ENCODE measurements around the gene ETFA. TPM values are rescaled to one million over a fixed set of nuclear protein-coding genes. Genes with fewer than 3 reads are reported as not detected.

ETFA gene
- total RNA-seq, 2 donors from 2014 or later: 68.6 to 82.8 TPM

DNA sequence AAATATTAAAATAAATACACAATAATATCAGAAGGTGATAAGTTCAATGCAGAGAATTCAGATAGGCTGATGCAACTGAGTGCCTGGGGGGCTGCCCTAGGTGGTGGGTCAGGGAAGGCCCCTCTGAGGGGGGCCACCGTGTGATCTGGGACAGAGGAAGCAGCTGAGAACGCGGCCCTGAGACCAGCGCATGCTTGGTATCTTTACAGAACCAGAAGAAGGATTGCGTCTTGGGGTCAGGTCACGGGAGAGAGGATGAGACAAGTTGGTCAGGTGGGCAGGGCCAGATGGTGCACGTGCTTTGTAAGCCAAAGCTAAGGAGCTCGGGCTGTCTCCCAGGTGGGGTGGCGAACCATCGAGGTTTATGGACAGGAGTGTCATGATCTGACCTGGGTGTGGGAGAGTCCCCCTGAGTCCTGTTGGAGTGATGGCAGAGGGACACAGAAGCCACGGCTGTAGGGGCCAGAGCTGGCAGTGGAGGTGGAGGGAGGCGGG is 121.2 kb downstream of the ETFA start:
- TF ChIP-seq, protein P1, sequence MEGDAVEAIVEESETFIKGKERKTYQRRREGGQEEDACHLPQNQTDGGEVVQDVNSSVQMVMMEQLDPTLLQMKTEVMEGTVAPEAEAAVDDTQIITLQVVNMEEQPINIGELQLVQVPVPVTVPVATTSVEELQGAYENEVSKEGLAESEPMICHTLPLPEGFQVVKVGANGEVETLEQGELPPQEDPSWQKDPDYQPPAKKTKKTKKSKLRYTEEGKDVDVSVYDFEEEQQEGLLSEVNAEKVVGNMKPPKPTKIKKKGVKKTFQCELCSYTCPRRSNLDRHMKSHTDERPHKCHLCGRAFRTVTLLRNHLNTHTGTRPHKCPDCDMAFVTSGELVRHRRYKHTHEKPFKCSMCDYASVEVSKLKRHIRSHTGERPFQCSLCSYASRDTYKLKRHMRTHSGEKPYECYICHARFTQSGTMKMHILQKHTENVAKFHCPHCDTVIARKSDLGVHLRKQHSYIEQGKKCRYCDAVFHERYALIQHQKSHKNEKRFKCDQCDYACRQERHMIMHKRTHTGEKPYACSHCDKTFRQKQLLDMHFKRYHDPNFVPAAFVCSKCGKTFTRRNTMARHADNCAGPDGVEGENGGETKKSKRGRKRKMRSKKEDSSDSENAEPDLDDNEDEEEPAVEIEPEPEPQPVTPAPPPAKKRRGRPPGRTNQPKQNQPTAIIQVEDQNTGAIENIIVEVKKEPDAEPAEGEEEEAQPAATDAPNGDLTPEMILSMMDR (IDR thresholded peaks at IDR 0.05): no peak
- no peak for TF ChIP-seq POLR2AphosphoS5 (IDR thresholded peaks at IDR 0.05)
- TF ChIP-seq POLR2A (IDR thresholded peaks at IDR 0.05): no peak
- H3K27me3 ChIP-seq (replicated peaks; ENCODE audit: insufficient read depth): no peaks in the 10 kb centered on the region

DNA sequence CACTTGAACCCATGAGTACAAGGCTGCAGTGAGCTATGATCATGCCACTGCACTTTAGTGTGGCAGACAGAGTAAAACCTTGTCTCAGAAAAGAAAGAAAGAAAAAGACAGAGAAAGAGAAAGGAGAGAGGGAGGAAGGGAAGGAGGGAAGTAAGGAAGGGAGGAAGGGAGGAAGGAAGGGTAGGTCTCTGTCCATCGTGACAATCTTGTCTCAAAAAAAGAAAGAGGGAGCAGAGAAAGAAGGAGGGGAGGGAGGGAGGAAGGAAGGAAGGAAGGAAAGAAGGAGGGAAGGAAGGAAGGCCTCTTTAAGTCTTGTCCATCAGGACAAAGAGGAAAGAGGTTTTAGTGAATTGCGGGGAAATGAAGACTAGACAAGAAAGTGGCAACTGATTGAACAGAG is 122.2 kb downstream of the ETFA start:
- Histone ChIP-seq H3K27ac (no peak overlapping the region), H3K27me3 (replicated peaks; ENCODE audit: insufficient read depth) (no peaks in the 10 kb centered on the region), H3K4me3 (no peak overlapping the region), H3K36me3 (no peaks in the 10 kb centered on the region), H3K4me1 (replicated peaks) (no peaks in the 10 kb centered on the region), H3K9me3 (no peaks in the 10 kb centered on the region)
- WGBS: 83% methylated on average over 2 of the region's 2 CpGs
- TF ChIP-seq, protein P1 (IDR thresholded peaks at IDR 0.05): no peak
- no peak for TF ChIP-seq POLR2AphosphoS5 (IDR thresholded peaks at IDR 0.05)
- no peak for TF ChIP-seq POLR2A (IDR thresholded peaks at IDR 0.05)
- intact Hi-C loops (cut with DNase I): no loop called here
- DNase-seq (ENCODE audit: low spot score): no peak

More for the DNA sequence above, 121.2 kb downstream of the ETFA start:
- no peaks in the 10 kb centered on the region for H3K9me3 ChIP-seq
- H3K4me3 ChIP-seq: no peak overlapping the region
- WGBS: 37% methylated on average over 12 of the region's 12 CpGs
- H3K4me1 ChIP-seq (replicated peaks): no peaks in the 10 kb centered on the region
- H3K36me3 ChIP-seq: no peaks in the 10 kb centered on the region
- no peak for DNase-seq (ENCODE audit: low spot score)
- intact Hi-C loops (cut with DNase I): loop anchor here (5.0 to 10.0 kb wide), 2 partner anchors 125 to 652 kb away; partner anchors contain the start of gene ETFA
- H3K27ac ChIP-seq: no peak overlapping the region

- Histone ChIP-seq H3K4me1 (replicated peaks) (no peaks in the 10 kb centered on the region), H3K27ac (no peak overlapping the region), H3K36me3 (no peaks in the 10 kb centered on the region), H3K4me3 (no peak overlapping the region), H3K27me3 (replicated peaks; ENCODE audit: insufficient read depth) (no peaks in the 10 kb centered on the region), H3K9me3 (no peaks in the 10 kb centered on the region)
- intact Hi-C loops (cut with DNase I): no loop called here
- 73% methylated on average over 4 of the region's 4 CpGs for WGBS
- TF ChIP-seq POLR2AphosphoS5 (IDR thresholded peaks at IDR 0.05) (no peak), POLR2A (IDR thresholded peaks at IDR 0.05) (no peak)
- TF ChIP-seq, protein P1 (IDR thresholded peaks at IDR 0.05): no peak
- no peak for DNase-seq (ENCODE audit: low spot score)
Observed at GRCh38 chr15:76187163-76187562, 124.1 kb downstream of the ETFA start.

GRCh38 chr15:76185716-76186115 is 125.6 kb downstream of the ETFA start:
- Histone ChIP-seq H3K4me3 (no peak overlapping the region), H3K27ac (no peak overlapping the region), H3K27me3 (replicated peaks; ENCODE audit: insufficient read depth) (no peaks in the 10 kb centered on the region), H3K9me3 (no peaks in the 10 kb centered on the region), H3K4me1 (replicated peaks) (no peaks in the 10 kb centered on the region), H3K36me3 (no peaks in the 10 kb centered on the region)
- 72% methylated on average over 3 of the region's 3 CpGs for WGBS
- intact Hi-C loops (cut with DNase I): no loop called here
- no peak for TF ChIP-seq POLR2A (IDR thresholded peaks at IDR 0.05)
- TF ChIP-seq, protein P1 (IDR thresholded peaks at IDR 0.05): peak in 1 of 4 experiments; percentile 40
- TF ChIP-seq POLR2AphosphoS5 (IDR thresholded peaks at IDR 0.05): no peak
- no peak for DNase-seq (ENCODE audit: low spot score)

DNA sequence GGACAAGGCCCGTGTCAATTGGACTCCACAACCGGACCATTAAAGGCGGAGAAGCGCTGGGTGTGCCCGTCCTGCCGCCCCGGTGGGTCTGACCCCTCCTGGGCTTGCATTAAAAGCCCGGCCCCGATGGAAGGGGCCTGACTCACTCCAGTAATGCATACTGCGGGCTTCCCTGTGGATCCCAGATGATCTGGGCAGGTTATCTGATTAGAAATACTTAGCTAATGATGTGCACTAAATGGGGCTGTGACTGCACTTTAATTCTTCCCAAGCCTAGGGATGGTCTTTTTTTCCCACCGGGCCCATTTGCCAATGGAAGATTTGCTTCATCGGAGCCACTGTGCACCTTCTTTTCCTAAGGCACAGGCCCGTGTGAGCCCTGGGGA is 126.6 kb downstream of the ETFA start:
- Histone ChIP-seq H3K4me1 (replicated peaks) (no peaks in the 10 kb centered on the region), H3K27me3 (replicated peaks; ENCODE audit: insufficient read depth) (no peaks in the 10 kb centered on the region), H3K27ac (no peak overlapping the region), H3K36me3 (no peaks in the 10 kb centered on the region), H3K4me3 (no peak overlapping the region), H3K9me3 (no peaks in the 10 kb centered on the region)
- intact Hi-C loops (cut with DNase I): no loop called here
- TF ChIP-seq POLR2AphosphoS5 (IDR thresholded peaks at IDR 0.05): no peak
- WGBS: 40% methylated on average over 11 of the region's 13 CpGs
- DNase-seq (ENCODE audit: low spot score): no peak

Measured in prostate gland (tissue), 2 donors.